K562 (cell line): ENCODE data around the gene GPATCH3. TPM values are rescaled to one million over a fixed set of nuclear protein-coding genes. Genes with fewer than 3 reads are reported as not detected.

Experiments used
- BHLHE40 ChIP-seq: IDR thresholded peaks from 2 replicates; pipeline ENCODE4 v1.6.1; 2011; ENCODE audit warnings: low read length, improper control_type of control experiment
- CXXC5 ChIP-seq: fragments of 250-450 bp; sonication (Bioruptor Pico); IDR thresholded peaks from 2 replicates; pipeline ENCODE4 v1.8.0; 2022; ENCODE audit warnings: inconsistent platforms, mild to moderate bottlenecking, moderate library complexity
- E2F5 ChIP-seq: sonication (generic); formaldehyde crosslinking; IDR thresholded peaks from 2 replicates; pipeline ENCODE4 v1.8.0; 2022; ENCODE audit warnings: mild to moderate bottlenecking, missing genetic modification reagents
- FOS ChIP-seq: IDR thresholded peaks from 3 replicates; pipeline ENCODE4 v1.6.1; 2011; ENCODE audit not compliant: insufficient read length; ENCODE audit errors: extremely low read depth
- ID3 ChIP-seq, 2 experiments: fragments of 250-450 bp in 1 of 2; fragments of 450-650 bp in 1 of 2; sonication (Bioruptor Pico) in 1 of 2; IDR thresholded peaks; 2 replicates each; pipeline versions ENCODE4 v1.6.1 to v1.8.0; 2016 to 2021; ENCODE audit warnings: mild to moderate bottlenecking in 2 of 2, moderate library complexity in 2 of 2, missing compliant biosample characterization in 1 of 2, missing genetic modification characterization in 1 of 2
- KDM2B ChIP-seq: fragments of 250-450 bp; sonication (Bioruptor Pico); IDR thresholded peaks from 2 replicates; pipeline ENCODE4 v1.8.0; 2021; ENCODE audit warnings: mild to moderate bottlenecking, moderate library complexity
- KLF13 ChIP-seq: fragments of 450-650 bp; IDR thresholded peaks from 2 replicates; pipeline ENCODE4 v1.6.1; 2016; ENCODE audit warnings: missing genetic modification characterization, low read depth, mild to moderate bottlenecking, missing compliant biosample characterization, moderate library complexity, borderline replicate concordance
- MAZ ChIP-seq, 2 experiments: fragments of 450-650 bp in 1 of 2; sonication (generic) in 1 of 2; formaldehyde crosslinking; IDR thresholded peaks in 1 of 2; conservative IDR thresholded peaks in 1 of 2; 2 replicates each; pipeline versions ENCODE4 v1.4.0 to v1.5.0; 2020; ENCODE audit warnings: mild to moderate bottlenecking in 1 of 2, missing genetic modification reagents in 1 of 2
- MXI1 ChIP-seq: IDR thresholded peaks from 2 replicates; pipeline ENCODE4 v1.6.1; 2011; ENCODE audit warnings: low read depth, mild to moderate bottlenecking, improper control_type of control experiment, low read length
- NR2C2 ChIP-seq, 2 experiments: fragments of 200-800 bp in 1 of 2; sonication (Bioruptor generic) in 1 of 2; sonication (generic) in 1 of 2; formaldehyde crosslinking in 1 of 2; IDR thresholded peaks; 2 replicates each; pipeline versions ENCODE4 v1.6.1 to v1.8.0; 2016 to 2022; ENCODE audit warnings: mild to moderate bottlenecking in 1 of 2, missing compliant biosample characterization in 1 of 2, missing genetic modification characterization in 1 of 2, missing genetic modification reagents in 1 of 2
- PKNOX1 ChIP-seq: fragments of 450-650 bp; IDR thresholded peaks from 2 replicates; pipeline ENCODE4 v1.6.1; 2016
- SMARCC2 ChIP-seq: fragments of 450-650 bp; IDR thresholded peaks from 2 replicates; pipeline ENCODE4 v1.6.1; 2017; ENCODE audit warnings: antibody characterized with exemption, moderate library complexity, mild to moderate bottlenecking, low read depth
- TEAD1 ChIP-seq, 2 experiments: fragments of 450-650 bp in 1 of 2; sonication (generic) in 1 of 2; formaldehyde crosslinking; IDR thresholded peaks; 2 replicates each; pipeline versions ENCODE4 v1.4.0 to v1.8.0; 2020 to 2022; ENCODE audit warnings: mild to moderate bottlenecking in 2 of 2, missing genetic modification reagents in 1 of 2
- ZBTB49 ChIP-seq: sonication (generic); formaldehyde crosslinking; IDR thresholded peaks from 2 replicates; pipeline ENCODE4 v1.8.0; 2022; ENCODE audit warnings: missing genetic modification reagents, mild to moderate bottlenecking, borderline replicate concordance
- ZNF592 ChIP-seq: fragments of 450-650 bp; IDR thresholded peaks from 2 replicates; pipeline ENCODE4 v1.6.1; 2017; ENCODE audit warnings: antibody characterized with exemption, mild to moderate bottlenecking
- polyA plus RNA-seq, 8 experiments: library from polyadenylated mRNA; depleted of rRNA in 4 of 8; stranded (reverse) in 5 of 8; unstranded in 3 of 8; fragments of >200 nt; fragmentation: Nextera tagmentation in 2 of 8; fragmentation: Illumina TruSeq in 1 of 8; extraction: Ambion mirVana in 2 of 8; extraction: Trizol in 1 of 8; gene quantifications; 2 replicates each; pipeline versions ENCODE4 v1.2.1 to v1.2.3, GENCODE V29; 2011 to 2014; ENCODE audit warnings: inconsistent platforms in 1 of 8, missing spikeins in 1 of 8
- total RNA-seq, 7 experiments: library from RNA; depleted of rRNA in 6 of 7; stranded (reverse); fragments of >200 nt in 6 of 7; fragmentation: Illumina TruSeq in 2 of 7; extraction: Trizol in 2 of 7; gene quantifications; 2 replicates each; pipeline versions ENCODE4 v1.2.1 to v1.2.3, GENCODE V29; 2011 to 2021; ENCODE audit warnings: low replicate concordance in 1 of 7

GPATCH3 gene
- total and polyA plus RNA-seq, 9 of the 15 experiments (the other 6 are each of a cell fraction or from before 2014, with no cell fraction given), result 1.6 to 23.0 (median 13.3) TPM

GRCh38 chr1:26921540-26922430 is 21.5 kb upstream of the GPATCH3 start, which contains the start of gene NUDC (continued):
- TF ChIP-seq ID3 (CRISPR knock-in tag; IDR thresholded peaks at IDR 0.05), result no peak
- peak; percentile 49; the same call in 1 of the 2 replicates for TF ChIP-seq ID3 (tag; IDR thresholded peaks at IDR 0.05)
- peak; percentile 98 for TF ChIP-seq PKNOX1
- peak in 1 of 2 experiments; percentile 17; a peak in 2 of 4 replicates for TF ChIP-seq TEAD1 (CRISPR knock-in tag; IDR thresholded peaks at IDR 0.05)
- peak; percentile 66 to 70 for TF ChIP-seq MAZ (CRISPR knock-in tag; conservative IDR thresholded peaks at IDR 0.05 in 1 of 2, IDR thresholded peaks at IDR 0.05 in 1 of 2)
- peak; percentile 94 for TF ChIP-seq ZNF592
- TF ChIP-seq FOS, result peak; percentile 93
- peak; percentile 96 for TF ChIP-seq CXXC5 (CRISPR knock-in tag)
- TF ChIP-seq KDM2B, result 0 out of 2 replicates have a peak, but pooled peaks have one; percentile 33
- no peak for TF ChIP-seq SMARCC2
- peak; percentile 56; the same call in 1 of the 2 replicates for TF ChIP-seq KLF13 (tag)
- TF ChIP-seq BHLHE40, result no peak
- peak; percentile 70; the same call in 1 of the 2 replicates for TF ChIP-seq MXI1
- TF ChIP-seq NR2C2 (CRISPR knock-in tag; IDR thresholded peaks at IDR 0.05), result peak; percentile 72; the same call in 1 of the 2 replicates
- peak; percentile 5; the same call in 1 of the 2 replicates for TF ChIP-seq NR2C2 (tag; IDR thresholded peaks at IDR 0.05)
- no peak for TF ChIP-seq ZBTB49 (CRISPR knock-in tag)
- TF ChIP-seq E2F5 (CRISPR knock-in tag), result peak; percentile 93; the same call in 1 of the 2 replicates
